Measurements from ENCODE around the gene CXCR5. TPM values are rescaled to one million over a fixed set of nuclear protein-coding genes. Genes with fewer than 3 reads are reported as not detected.

The CXCR5 gene
- total and polyA plus RNA-seq, 2 donors (not counting 1 experiment from before 2014, with no cell fraction given): 111 to 163 TPM

DNA sequence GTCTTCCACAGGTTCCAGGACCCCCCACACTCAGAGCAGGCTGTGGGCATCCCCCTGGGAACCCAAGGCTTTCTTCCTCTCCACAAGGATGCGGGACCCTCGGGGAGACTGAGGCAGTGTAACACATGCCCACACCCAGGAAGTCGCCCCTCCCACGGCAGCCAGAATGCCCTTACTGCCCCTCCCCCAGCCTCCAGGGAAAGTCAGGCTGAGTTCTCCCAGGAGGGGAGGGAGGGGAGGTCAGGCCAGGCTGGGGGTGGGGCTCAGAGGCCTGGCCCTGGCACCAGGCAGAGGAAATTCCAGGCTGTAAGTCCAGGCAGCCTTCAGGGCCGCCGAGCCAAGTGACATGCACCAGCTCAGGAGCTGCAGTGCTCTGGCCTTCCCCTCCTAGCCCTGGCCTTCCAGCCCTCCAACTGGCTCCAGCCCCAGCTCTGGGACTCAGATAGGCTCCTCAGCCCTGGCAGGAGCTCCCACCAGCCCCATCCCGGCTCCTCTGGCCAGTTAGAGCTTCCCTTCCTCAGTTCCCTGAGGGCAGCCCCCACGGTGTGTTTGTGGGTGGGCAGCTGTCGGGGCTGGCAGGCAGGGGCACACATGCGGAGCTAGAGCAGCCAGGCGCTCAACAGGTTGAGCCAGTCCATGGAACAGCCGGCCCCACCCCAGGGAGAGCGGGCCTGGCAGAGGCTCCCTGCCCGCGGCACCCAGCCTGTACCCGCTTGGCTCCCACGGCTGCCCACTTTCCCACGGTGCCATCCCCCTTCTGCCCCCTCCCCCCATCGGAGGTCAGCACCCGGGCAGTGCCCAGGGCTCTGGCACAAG, 38.4 kb downstream of the CXCR5 start:
- H3K4me2 ChIP-seq (replicated peaks; ENCODE audit: low read depth, low read length, poor library complexity, severe bottlenecking): peak overlapping the region; percentile 98
- ChIA-PET POLR2A (interaction anchor here (0.6 kb wide), 1 partner anchor 163 kb away, joined by 4 read pairs; no protein-coding TSS in a partner anchor), CTCF (interaction anchor here (1.1 to 12.7 kb wide), 4 partner anchors 12 to 35 kb away, joined by 3 to 288 read pairs (median 4); no protein-coding TSS in a partner anchor)
- peaks cover 0 to 19% of the 10 kb centered on the region in 2 experiments for H3K36me3 ChIP-seq (replicated peaks in 1 of 2; ENCODE audit: control extremely low read depth in 1 of 2, control insufficient read depth in 1 of 2, extremely low read depth in 1 of 2, insufficient read depth in 2 of 2, low read length in 1 of 2)
- H4K20me1 ChIP-seq (ENCODE audit: control insufficient read depth, insufficient read depth, low read length, poor library complexity, severe bottlenecking): peaks cover 38% of the 10 kb centered on the region
- H3K4me1 ChIP-seq (ENCODE audit: control insufficient read depth in 2 of 2, insufficient read depth in 2 of 2, low read length in 2 of 2): peaks cover 72 to 85% of the 10 kb centered on the region in 2 donors
- no peak overlapping the region for H2AFZ ChIP-seq (ENCODE audit: insufficient read depth, low read depth, low read length, poor library complexity, severe bottlenecking)
- no peaks in the 10 kb centered on the region for H3K27me3 ChIP-seq (replicated peaks in 1 of 4; ENCODE audit: control extremely low read depth in 1 of 4, control insufficient read depth in 3 of 4, insufficient read depth in 4 of 4, low read length in 3 of 4)
- intact Hi-C loops (cut with micrococcal nuclease): no loop called here
- H3K9ac ChIP-seq (ENCODE audit: low read length): no peak overlapping the region
- Mint-ChIP-seq H3K4me3 (peak overlapping the region; percentile 13), H3K27me3 (no peaks in the 10 kb centered on the region), H3K4me1 (peaks cover 75% of the 10 kb centered on the region), H3K9me3 (ENCODE audit: insufficient read depth) (no peaks in the 10 kb centered on the region), H3K27ac (no peak overlapping the region)
- ATAC-seq (ENCODE audit: low read depth): no peak
- H3K27ac ChIP-seq (ENCODE audit: low read length in 2 of 2): no peak overlapping the region
- H3K9me3 ChIP-seq (ENCODE audit: control extremely low read depth in 1 of 3, control insufficient read depth in 2 of 3, insufficient read depth in 1 of 3, low read length in 2 of 3): no peaks in the 10 kb centered on the region
- H3K79me2 ChIP-seq (ENCODE audit: control insufficient read depth, insufficient read depth, low read length): peaks cover 82% of the 10 kb centered on the region
- no peak overlapping the region for H3K4me3 ChIP-seq (ENCODE audit: control extremely low read depth in 1 of 5, extremely low read depth in 1 of 5, insufficient read depth in 1 of 5, low read depth in 2 of 5, low read length in 4 of 5)
- TF ChIP-seq, protein P1, sequence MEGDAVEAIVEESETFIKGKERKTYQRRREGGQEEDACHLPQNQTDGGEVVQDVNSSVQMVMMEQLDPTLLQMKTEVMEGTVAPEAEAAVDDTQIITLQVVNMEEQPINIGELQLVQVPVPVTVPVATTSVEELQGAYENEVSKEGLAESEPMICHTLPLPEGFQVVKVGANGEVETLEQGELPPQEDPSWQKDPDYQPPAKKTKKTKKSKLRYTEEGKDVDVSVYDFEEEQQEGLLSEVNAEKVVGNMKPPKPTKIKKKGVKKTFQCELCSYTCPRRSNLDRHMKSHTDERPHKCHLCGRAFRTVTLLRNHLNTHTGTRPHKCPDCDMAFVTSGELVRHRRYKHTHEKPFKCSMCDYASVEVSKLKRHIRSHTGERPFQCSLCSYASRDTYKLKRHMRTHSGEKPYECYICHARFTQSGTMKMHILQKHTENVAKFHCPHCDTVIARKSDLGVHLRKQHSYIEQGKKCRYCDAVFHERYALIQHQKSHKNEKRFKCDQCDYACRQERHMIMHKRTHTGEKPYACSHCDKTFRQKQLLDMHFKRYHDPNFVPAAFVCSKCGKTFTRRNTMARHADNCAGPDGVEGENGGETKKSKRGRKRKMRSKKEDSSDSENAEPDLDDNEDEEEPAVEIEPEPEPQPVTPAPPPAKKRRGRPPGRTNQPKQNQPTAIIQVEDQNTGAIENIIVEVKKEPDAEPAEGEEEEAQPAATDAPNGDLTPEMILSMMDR (IDR thresholded peaks at IDR 0.05): no peak
- TF ChIP-seq EZH2 (IDR thresholded peaks at IDR 0.05; ENCODE audit: borderline replicate concordance, insufficient read depth, low read depth, low read length, poor library complexity, severe bottlenecking): no peak
- 81% methylated on average over 16 of the region's 20 CpGs for WGBS (ENCODE audit: insufficient coverage)
- no peak for DNase-seq
